Amygdala (tissue), 56 donors: ENCODE measurements around the gene PZP.

Source experiments
- DNase-seq, 56 donors: peaks; one replicate each; lab custom pipeline; 2025; lab: John Stamatoyannopoulos, UW

The PZP gene

GRCh38 chr12:9106610-9107541 is 101.3 kb downstream of the PZP start:
- no peak for DNase-seq

- no peak for DNase-seq
Observed at GRCh38 chr12:9106067-9106466, 102.1 kb downstream of the PZP start.

- no peak for DNase-seq
Observed at GRCh38 chr12:9104767-9105423, 103.3 kb downstream of the PZP start.

DNA sequence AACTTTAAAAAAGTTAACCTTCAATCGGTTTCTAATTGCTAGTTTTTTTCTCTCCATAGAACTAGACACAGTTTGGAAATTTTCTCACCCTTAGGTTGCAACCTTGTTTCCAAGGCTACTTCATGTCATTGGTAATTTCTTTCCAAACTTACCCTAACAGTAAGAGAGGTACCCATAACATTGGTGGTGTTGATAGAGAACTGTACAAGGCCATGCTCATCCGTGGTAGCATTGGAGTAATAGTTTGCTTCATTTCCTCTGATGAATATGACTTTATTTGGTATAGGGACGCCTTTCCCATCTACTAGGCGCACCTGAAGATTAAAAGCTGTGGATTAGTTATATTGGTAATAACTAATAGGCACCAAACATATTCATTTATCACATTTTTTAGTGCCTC is 104.1 kb downstream of the PZP start:
- no peak for DNase-seq

GRCh38 chr12:9103050-9103849 is 104.9 kb downstream of the PZP start:
- DNase-seq: no peak

DNA sequence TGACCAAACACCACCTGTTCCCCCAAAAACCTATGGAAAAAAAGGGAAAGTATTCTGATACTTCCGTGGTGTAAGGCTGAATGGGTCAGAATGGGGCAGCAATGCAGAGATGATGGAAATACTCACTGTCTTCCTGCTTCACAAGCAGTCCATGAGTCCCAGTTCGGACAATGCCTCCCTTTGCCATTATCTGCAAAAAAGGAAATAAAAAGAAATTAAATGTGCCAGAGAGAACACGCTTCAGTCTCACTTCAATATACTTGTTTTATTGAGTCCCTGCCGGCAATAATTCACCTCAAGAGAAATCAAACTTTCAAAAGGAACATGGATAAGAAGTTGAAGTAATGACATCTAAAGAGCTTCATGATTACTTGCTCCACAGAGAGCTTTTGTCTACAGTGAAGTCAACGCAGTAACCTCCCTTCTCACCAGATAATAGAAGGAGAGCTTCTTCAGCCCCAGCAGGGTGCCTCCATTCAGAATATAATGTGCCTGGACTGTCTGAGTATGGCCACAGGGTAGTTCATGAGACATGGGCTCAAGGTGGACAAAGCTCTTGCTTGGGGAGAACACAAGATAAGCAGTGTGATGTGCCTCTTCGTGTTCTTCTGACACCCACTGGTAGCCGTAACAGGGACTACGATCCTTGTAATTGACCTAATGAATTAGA is 107.0 kb downstream of the PZP start:
- no peak for DNase-seq

GRCh38 chr12:9099552-9100190 is 108.5 kb downstream of the PZP start:
- no peak for DNase-seq
